Measurements from ENCODE around the gene MID1.

GRCh38 chrX:10566716-10567097 is 53.7 kb downstream of the MID1 start:
- TF ChIP-seq EP300 (IDR thresholded peaks at IDR 0.05) (no peak), POLR2A (IDR thresholded peaks at IDR 0.05) (no peak), POLR2AphosphoS5 (IDR thresholded peaks at IDR 0.05) (no peak)
- TF ChIP-seq, protein P1, sequence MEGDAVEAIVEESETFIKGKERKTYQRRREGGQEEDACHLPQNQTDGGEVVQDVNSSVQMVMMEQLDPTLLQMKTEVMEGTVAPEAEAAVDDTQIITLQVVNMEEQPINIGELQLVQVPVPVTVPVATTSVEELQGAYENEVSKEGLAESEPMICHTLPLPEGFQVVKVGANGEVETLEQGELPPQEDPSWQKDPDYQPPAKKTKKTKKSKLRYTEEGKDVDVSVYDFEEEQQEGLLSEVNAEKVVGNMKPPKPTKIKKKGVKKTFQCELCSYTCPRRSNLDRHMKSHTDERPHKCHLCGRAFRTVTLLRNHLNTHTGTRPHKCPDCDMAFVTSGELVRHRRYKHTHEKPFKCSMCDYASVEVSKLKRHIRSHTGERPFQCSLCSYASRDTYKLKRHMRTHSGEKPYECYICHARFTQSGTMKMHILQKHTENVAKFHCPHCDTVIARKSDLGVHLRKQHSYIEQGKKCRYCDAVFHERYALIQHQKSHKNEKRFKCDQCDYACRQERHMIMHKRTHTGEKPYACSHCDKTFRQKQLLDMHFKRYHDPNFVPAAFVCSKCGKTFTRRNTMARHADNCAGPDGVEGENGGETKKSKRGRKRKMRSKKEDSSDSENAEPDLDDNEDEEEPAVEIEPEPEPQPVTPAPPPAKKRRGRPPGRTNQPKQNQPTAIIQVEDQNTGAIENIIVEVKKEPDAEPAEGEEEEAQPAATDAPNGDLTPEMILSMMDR (IDR thresholded peaks at IDR 0.05): no peak

Data from suprapubic skin (tissue), 4 donors.